A673 (cell line): Measurements from ENCODE around the gene GRM5. TPM values are rescaled to one million over a fixed set of nuclear protein-coding genes. Genes with fewer than 3 reads are reported as not detected.

ENCODE experiments used
- BruUV-seq: library from RNA; stranded (reverse); fragments of 400-500 nt; replicated peaks from 2 replicates; lab custom pipeline; 2021; lab: Mats Ljungman, UMichigan
- CTCF ChIA-PET: fragments of 300-600 bp; sonication (Branson Sonifier 250); formaldehyde crosslinking; loops from one replicate; lab custom pipeline; 2022; ENCODE audit warnings: antibody characterized with exemption; lab: Charles Lee
- POLR2A ChIA-PET: fragments of 300-600 bp; sonication (Branson Sonifier 250); formaldehyde crosslinking; loops from one replicate; lab custom pipeline; 2022; ENCODE audit warnings: antibody characterized with exemption; ENCODE audit not compliant: low non-redundant PET; lab: Charles Lee
- DNase-seq: peaks from one replicate; pipeline ENCODE4 v3.0.0-alpha.2; 2015; ENCODE audit warnings: low spot score
- H3K27ac ChIP-seq: fragments of 200-600 bp; sonication (generic); 2 replicates; pipeline ENCODE4 v1.5.1; 2016; ENCODE audit warnings: mixed run types, low read depth, mild to moderate bottlenecking, mixed read lengths, antibody characterized with exemption, low read length; ENCODE audit not compliant: poor library complexity, severe bottlenecking
- H3K27me3 ChIP-seq: fragments of 200-600 bp; sonication (generic); replicated peaks from 2 replicates; pipeline ENCODE4 v1.6.1; 2017; ENCODE audit warnings: mixed run types, low read depth, mild to moderate bottlenecking, mixed read lengths, antibody characterized with exemption, low read length; ENCODE audit not compliant: insufficient read depth, poor library complexity
- H3K36me3 ChIP-seq: fragments of 200-600 bp; sonication (generic); 2 replicates; pipeline ENCODE4 v1.6.1; 2016; ENCODE audit warnings: mixed run types, mild to moderate bottlenecking, mixed read lengths, antibody characterized with exemption, low read length; ENCODE audit not compliant: insufficient read depth, poor library complexity, severe bottlenecking
- H3K4me1 ChIP-seq: fragments of 200-600 bp; sonication (generic); 2 replicates; pipeline ENCODE4 v1.6.1; 2017; ENCODE audit warnings: mixed run types, mild to moderate bottlenecking, mixed read lengths, antibody characterized with exemption, low read length; ENCODE audit not compliant: insufficient read depth, poor library complexity, severe bottlenecking
- H3K4me3 ChIP-seq: fragments of 200-600 bp; sonication (generic); 2 replicates; pipeline ENCODE4 v1.5.1; 2016; ENCODE audit warnings: low read depth, mixed run types, mild to moderate bottlenecking, mixed read lengths, low read length; ENCODE audit not compliant: poor library complexity, severe bottlenecking
- H3K9me3 ChIP-seq: fragments of 200-600 bp; sonication (generic); 2 replicates; pipeline ENCODE4 v1.6.1; 2016; ENCODE audit warnings: mixed run types, low read depth, mild to moderate bottlenecking, mixed read lengths, antibody characterized with exemption, low read length; ENCODE audit not compliant: poor library complexity, severe bottlenecking
- EZH2 ChIP-seq: fragments of 200-600 bp; sonication (generic); IDR thresholded peaks from 2 replicates; pipeline ENCODE4 v1.6.1; 2017; ENCODE audit warnings: borderline replicate concordance, low read depth, mild to moderate bottlenecking, mixed read lengths, antibody characterized with exemption, low read length; ENCODE audit not compliant: poor library complexity, severe bottlenecking
- intact Hi-C: fragments of 100-400 bp; cut with micrococcal nuclease; formaldehyde crosslinking; loops from one replicate; pipeline ENCODE4 v1.10.0; 2022; ENCODE audit not compliant: unreplicated experiment
- total RNA-seq: library from RNA; stranded (reverse); gene quantifications from 2 replicates; pipeline ENCODE4 v1.2.3, GENCODE V29; 2021
- TF ChIP-seq, protein P1 (sequence below): fragments of 300-800, 200-600 bp; sonication (generic); conservative IDR thresholded peaks from 2 replicates; pipeline ENCODE4 v1.5.1; 2017; ENCODE audit warnings: low read depth, mild to moderate bottlenecking, antibody characterized with exemption, low read length, moderate library complexity, mixed read lengths

GRM5 gene
- total RNA-seq, 1 experiment from 2014 or later = not detected

DNA sequence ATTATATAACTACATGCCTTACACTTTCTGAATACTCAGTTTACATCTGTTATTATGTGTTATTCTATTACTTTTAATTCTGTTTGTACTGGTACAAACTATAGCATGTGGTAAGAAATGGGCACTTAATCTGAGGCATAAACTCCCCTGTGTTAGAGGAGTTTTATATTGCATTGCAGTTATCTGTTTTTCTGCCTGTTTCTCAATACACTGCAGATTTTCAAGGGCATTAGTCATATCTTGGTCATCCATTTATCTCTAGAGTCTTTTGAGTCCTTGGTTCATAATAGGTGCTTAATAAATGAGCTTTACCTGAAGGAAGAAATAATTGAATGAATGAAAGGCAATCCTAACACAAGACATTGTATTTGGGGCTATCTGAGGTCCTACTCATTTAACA, 545.4 kb downstream of the GRM5 start:
- Histone ChIP-seq H3K27me3 (no peaks in the 10 kb centered on the region), H3K36me3 (no peaks in the 10 kb centered on the region), H3K4me3 (no peak overlapping the region), H3K4me1 (peaks cover 2% of the 10 kb centered on the region), H3K27ac (no peak overlapping the region), H3K9me3 (no peaks in the 10 kb centered on the region)
- BruUV-seq = no TSS peak
- ChIA-PET CTCF (no interaction called here), POLR2A (no interaction called here)
- intact Hi-C loops = no loop called here
- no peak for TF ChIP-seq EZH2
- TF ChIP-seq, protein P1, sequence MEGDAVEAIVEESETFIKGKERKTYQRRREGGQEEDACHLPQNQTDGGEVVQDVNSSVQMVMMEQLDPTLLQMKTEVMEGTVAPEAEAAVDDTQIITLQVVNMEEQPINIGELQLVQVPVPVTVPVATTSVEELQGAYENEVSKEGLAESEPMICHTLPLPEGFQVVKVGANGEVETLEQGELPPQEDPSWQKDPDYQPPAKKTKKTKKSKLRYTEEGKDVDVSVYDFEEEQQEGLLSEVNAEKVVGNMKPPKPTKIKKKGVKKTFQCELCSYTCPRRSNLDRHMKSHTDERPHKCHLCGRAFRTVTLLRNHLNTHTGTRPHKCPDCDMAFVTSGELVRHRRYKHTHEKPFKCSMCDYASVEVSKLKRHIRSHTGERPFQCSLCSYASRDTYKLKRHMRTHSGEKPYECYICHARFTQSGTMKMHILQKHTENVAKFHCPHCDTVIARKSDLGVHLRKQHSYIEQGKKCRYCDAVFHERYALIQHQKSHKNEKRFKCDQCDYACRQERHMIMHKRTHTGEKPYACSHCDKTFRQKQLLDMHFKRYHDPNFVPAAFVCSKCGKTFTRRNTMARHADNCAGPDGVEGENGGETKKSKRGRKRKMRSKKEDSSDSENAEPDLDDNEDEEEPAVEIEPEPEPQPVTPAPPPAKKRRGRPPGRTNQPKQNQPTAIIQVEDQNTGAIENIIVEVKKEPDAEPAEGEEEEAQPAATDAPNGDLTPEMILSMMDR = no peak
- DNase-seq = no peak

DNA sequence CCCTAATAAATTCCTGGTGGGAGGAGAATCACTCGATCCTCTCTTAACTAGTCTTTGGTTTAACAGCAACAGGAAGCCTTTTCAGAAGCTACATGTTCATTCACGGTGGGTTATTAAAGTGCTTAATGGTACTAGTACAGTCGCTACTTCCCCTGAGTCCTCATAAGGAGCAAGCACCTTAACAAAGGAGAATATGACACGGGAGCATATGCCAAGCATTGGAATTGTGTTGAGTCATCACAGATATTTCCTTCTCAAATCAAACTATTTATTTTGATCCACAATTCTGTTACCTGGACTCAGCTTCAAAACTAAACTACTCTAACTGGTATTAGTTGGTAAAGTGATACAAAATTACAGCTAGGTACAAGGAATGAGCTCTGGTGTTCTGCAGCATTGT, 550.8 kb downstream of the GRM5 start:
- Histone ChIP-seq H3K4me3 (no peak overlapping the region), H3K27ac (no peak overlapping the region), H3K36me3 (no peaks in the 10 kb centered on the region), H3K27me3 (no peaks in the 10 kb centered on the region), H3K4me1 (peaks cover 9% of the 10 kb centered on the region), H3K9me3 (no peaks in the 10 kb centered on the region)
- BruUV-seq = no TSS peak
- POLR2A ChIA-PET = no interaction called here
- DNase-seq = peak; percentile 26
- CTCF ChIA-PET = no interaction called here
- TF ChIP-seq, protein P1 = no peak
- no peak for TF ChIP-seq EZH2
- intact Hi-C loops = no loop called here

DNA sequence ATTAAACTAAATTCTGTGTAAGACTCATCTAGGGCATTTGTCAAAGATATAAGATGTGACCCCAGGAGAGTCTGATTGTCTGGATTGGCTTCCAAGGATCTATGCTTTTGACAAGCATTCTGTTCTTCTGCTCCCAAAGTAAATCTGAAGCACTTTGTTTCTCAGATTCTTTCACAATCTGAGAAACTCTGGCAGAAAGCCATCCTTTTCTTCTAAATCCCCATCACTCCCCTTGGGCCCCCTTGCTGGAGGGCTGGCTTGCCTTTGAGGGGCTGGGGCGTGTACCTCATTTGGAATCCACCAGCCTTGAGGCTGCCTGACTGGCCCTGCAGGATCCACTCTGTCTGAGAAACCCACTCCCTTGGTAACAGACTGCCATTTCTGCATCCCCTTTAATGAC, 554.8 kb downstream of the GRM5 start:
- DNase-seq = peak; percentile 27
- H3K4me1 ChIP-seq = peaks cover 9% of the 10 kb centered on the region
- CTCF ChIA-PET = no interaction called here
- no peaks in the 10 kb centered on the region for H3K36me3 ChIP-seq
- no peaks in the 10 kb centered on the region for H3K9me3 ChIP-seq
- no TSS peak for BruUV-seq
- H3K4me3 ChIP-seq = no peak overlapping the region
- POLR2A ChIA-PET = no interaction called here
- intact Hi-C loops = no loop called here
- H3K27ac ChIP-seq = no peak overlapping the region
- TF ChIP-seq, protein P1 = no peak
- H3K27me3 ChIP-seq = no peaks in the 10 kb centered on the region
